Peyer's patch (tissue), 4 donors: Measurements from ENCODE around the gene HSPB2. TPM values are rescaled to one million over a fixed set of nuclear protein-coding genes. Genes with fewer than 3 reads are reported as not detected.

Source experiments
- DNase-seq, 3 donors: peaks; one replicate each; pipeline ENCODE4 v3.0.0-alpha.2; 2017 to 2019
- H3K27ac ChIP-seq, 4 donors: fragments of 200-600 bp; sonication (generic); one replicate each; pipeline ENCODE4 v1.5.1; 2016 to 2019
- H3K27me3 ChIP-seq, 2 donors: fragments of 200-600 bp; sonication (generic); one replicate each; pipeline ENCODE4 v1.5.1; 2019
- H3K36me3 ChIP-seq, 3 donors: fragments of 200-600 bp; sonication (generic); one replicate each; pipeline ENCODE4 v1.5.1; 2016 to 2019
- H3K4me1 ChIP-seq, 4 donors: fragments of 200-600 bp; sonication (generic); one replicate each; pipeline ENCODE4 v1.5.1; 2016 to 2019
- H3K4me3 ChIP-seq, 4 donors: fragments of 200-600 bp; sonication (generic); 1 replicate in 3 of 4; 2 replicates in 1 of 4; pipeline ENCODE4 v1.5.1; 2016 to 2019; ENCODE audit warnings: mild to moderate bottlenecking in 1 of 4
- H3K9me3 ChIP-seq, 4 donors: fragments of 200-600 bp; sonication (generic); one replicate each; pipeline ENCODE4 v1.5.1; 2016 to 2019; ENCODE audit warnings: mild to moderate bottlenecking in 1 of 4
- CTCF ChIP-seq, 6 experiments: fragments of 450-650 bp in 4 of 6; fragments of 200-600 bp in 2 of 6; sonication (generic) in 1 of 6; IDR thresholded peaks; one replicate each; pipeline ENCODE4 v1.5.1; 2017 to 2019; ENCODE audit warnings: antibody characterized with exemption in 6 of 6, mild to moderate bottlenecking in 3 of 6, moderate library complexity in 1 of 6
- POLR2A ChIP-seq, 2 donors: fragments of 450-650 bp; IDR thresholded peaks; one replicate each; pipeline ENCODE4 v1.5.1; 2017; ENCODE audit warnings: antibody characterized with exemption in 2 of 2, mild to moderate bottlenecking in 2 of 2, moderate library complexity in 2 of 2
- small RNA-seq, 2 donors: library from RNA; depleted of rRNA; stranded (forward); fragments of <200 nt; gene quantifications; one replicate each; pipeline ENCODE3, GENCODE V24; 2016
- total RNA-seq, 4 donors: library from RNA; depleted of rRNA; stranded (reverse); fragments of >200 nt; gene quantifications; one replicate each; pipeline ENCODE4 v1.1.0, GENCODE V29; 2016

Gene HSPB2
- total RNA-seq, 4 donors from 2014 or later, result 0.94 to 2.5 TPM; not detected in 2

GRCh38 chr11:111961389-111962300 is 49.1 kb downstream of the HSPB2 start:
- H3K4me3 ChIP-seq, result no peak overlapping the region
- TF ChIP-seq CTCF (IDR thresholded peaks at IDR 0.05) (no peak), POLR2A (IDR thresholded peaks at IDR 0.05) (no peak)
- H3K9me3 ChIP-seq, result no peaks in the 10 kb centered on the region
- no peak for DNase-seq
- H3K27me3 ChIP-seq, result no peaks in the 10 kb centered on the region
- H3K36me3 ChIP-seq, result no peaks in the 10 kb centered on the region
- no peaks in the 10 kb centered on the region for H3K4me1 ChIP-seq
- no peak overlapping the region for H3K27ac ChIP-seq

Small RNA genes lying within 50 kb of the gene (small RNA-seq; reads per million reads assigned to genes)
- gene C11orf52 (0 reads per million in 2 donors), gene GNG5P3 (0 reads per million in 2 donors), gene RNA5SP351 (0 reads per million in 2 donors), gene RPL37AP8 (0 reads per million in 2 donors)

Other genes starting within 250 kb of the HSPB2 start
- gene PPP2R1B, start 146.3 kb upstream of the HSPB2 start, total RNA-seq, result 10 to 100 TPM; 25.6 to 51.8 (median 41.7) TPM
- gene ALG9, start 41.2 kb upstream of the HSPB2 start, total RNA-seq, result 10 to 100 TPM; 14.0 to 32.4 (median 31.7) TPM
- 1 to 10 TPM in 2 of 4 donors, under 1 TPM in 2; 0.53 to 1.7 (median 1.1) TPM for gene FDXACB1, start 33.6 kb upstream of the HSPB2 start, total RNA-seq
- 10 to 100 TPM in 3 of 4 donors, not detected in 1; 11.9 to 22.6 (median 16.0) TPM for gene CFAP68, start 33.2 kb upstream of the HSPB2 start, total RNA-seq
- gene CRYAB, start 964 bp upstream of the HSPB2 start, total RNA-seq, result 10 to 100 TPM in 3 of 4 donors, 1 to 10 TPM in 1; 7.7 to 32.2 (median 14.9) TPM
- gene C11orf52, start 6.2 kb downstream of the HSPB2 start, total RNA-seq, result 10 to 100 TPM in 2 of 4 donors, 1 to 10 TPM in 2; 4.1 to 15.7 (median 10.4) TPM
- 10 to 100 TPM in 3 of 4 donors, 1 to 10 TPM in 1; 9.8 to 37.1 (median 15.1) TPM for gene DIXDC1, start 24.6 kb downstream of the HSPB2 start, total RNA-seq
- gene DLAT, start 112.7 kb downstream of the HSPB2 start, total RNA-seq, result 10 to 100 TPM; 23.2 to 28.6 (median 27.0) TPM
- 10 to 100 TPM in 1 of 4 donors, 1 to 10 TPM in 1, not detected in 2; 2.8 to 11.6 TPM for gene PIH1D2, start 161.3 kb downstream of the HSPB2 start, total RNA-seq
- gene NKAPD1, start 161.6 kb downstream of the HSPB2 start, total RNA-seq, result 10 to 100 TPM; 10.1 to 28.1 (median 11.8) TPM
- gene TIMM8B, start 174.0 kb downstream of the HSPB2 start, total RNA-seq, result 10 to 100 TPM; 27.8 to 33.3 (median 29.8) TPM
- 100 to 1,000 TPM; 114 to 290 (median 149) TPM for gene SDHD, start 174.1 kb downstream of the HSPB2 start, total RNA-seq